IPS-18c (cell line): ENCODE measurements around the gene DHX32.
"Not testable (repeated sequence)": the region's sequence is repeated elsewhere in the genome, so short reads cannot be mapped to it uniquely, and the experiment has no call there.

Experiments used
- H3K4me3 ChIP-seq: 2 replicates; pipeline ENCODE4 v1.7.0; 2013; ENCODE audit warnings: low read depth, mild to moderate bottlenecking, low read length, moderate library complexity; ENCODE audit not compliant: insufficient read depth
- H3K9me3 ChIP-seq: one replicate; pipeline ENCODE4 v1.6.1; 2013; ENCODE audit warnings: mild to moderate bottlenecking, low read length, moderate library complexity; ENCODE audit not compliant: control insufficient read depth, insufficient read depth

The DHX32 gene, protein sequence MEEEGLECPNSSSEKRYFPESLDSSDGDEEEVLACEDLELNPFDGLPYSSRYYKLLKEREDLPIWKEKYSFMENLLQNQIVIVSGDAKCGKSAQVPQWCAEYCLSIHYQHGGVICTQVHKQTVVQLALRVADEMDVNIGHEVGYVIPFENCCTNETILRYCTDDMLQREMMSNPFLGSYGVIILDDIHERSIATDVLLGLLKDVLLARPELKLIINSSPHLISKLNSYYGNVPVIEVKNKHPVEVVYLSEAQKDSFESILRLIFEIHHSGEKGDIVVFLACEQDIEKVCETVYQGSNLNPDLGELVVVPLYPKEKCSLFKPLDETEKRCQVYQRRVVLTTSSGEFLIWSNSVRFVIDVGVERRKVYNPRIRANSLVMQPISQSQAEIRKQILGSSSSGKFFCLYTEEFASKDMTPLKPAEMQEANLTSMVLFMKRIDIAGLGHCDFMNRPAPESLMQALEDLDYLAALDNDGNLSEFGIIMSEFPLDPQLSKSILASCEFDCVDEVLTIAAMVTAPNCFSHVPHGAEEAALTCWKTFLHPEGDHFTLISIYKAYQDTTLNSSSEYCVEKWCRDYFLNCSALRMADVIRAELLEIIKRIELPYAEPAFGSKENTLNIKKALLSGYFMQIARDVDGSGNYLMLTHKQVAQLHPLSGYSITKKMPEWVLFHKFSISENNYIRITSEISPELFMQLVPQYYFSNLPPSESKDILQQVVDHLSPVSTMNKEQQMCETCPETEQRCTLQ

DNA sequence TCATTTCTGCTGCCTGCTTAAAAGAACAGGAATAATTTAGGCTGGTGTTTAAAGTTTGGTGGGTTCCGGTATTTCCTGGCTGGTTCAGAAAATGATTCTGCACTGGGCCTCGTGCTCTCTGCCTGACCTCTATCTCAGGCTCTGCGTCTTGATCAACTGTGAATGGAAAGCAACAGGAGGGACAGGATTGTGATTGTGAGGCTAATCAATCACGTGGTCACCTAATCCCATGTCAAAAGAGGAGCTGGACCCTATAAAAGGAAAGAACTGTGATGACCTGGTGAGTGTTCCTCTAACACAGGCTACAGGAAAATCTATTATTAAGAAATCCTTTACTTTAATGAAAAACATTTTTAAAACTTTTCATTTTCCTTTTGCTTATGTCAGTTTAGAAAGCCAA is at the start of gene DHX32:
Gene DHX32 (minus strand): TSS at position 101 of the 400 bp plus-strand sequence. CDS start 468 bp downstream, outside the sequence.
- H3K9me3 ChIP-seq, result no peaks in the 10 kb centered on the region
- peak within 1 kb of the TSS; percentile 2; the same call in 1 of the 2 replicates for H3K4me3 ChIP-seq

DNA sequence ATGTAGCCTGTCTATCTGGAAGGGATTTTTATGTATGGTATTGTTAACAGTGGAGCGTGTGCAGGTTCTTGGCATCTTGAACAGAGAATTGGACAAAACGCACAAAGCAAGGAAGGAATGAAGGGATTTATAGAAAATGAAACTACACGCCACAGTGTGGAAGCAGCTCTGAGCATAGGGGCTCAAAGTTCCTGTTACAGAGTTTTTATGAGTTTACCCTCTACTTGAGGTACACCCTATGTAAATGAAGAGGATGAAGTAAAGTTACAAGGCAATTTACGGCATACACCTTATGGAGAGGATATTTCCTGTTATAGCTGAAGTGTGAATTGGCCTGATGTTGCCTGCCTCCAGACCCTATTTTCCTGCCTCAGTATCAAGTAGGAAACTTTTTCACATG is 48.5 kb upstream of the DHX32 start:
- no peaks in the 10 kb centered on the region for H3K9me3 ChIP-seq
- no peak overlapping the region for H3K4me3 ChIP-seq

DNA sequence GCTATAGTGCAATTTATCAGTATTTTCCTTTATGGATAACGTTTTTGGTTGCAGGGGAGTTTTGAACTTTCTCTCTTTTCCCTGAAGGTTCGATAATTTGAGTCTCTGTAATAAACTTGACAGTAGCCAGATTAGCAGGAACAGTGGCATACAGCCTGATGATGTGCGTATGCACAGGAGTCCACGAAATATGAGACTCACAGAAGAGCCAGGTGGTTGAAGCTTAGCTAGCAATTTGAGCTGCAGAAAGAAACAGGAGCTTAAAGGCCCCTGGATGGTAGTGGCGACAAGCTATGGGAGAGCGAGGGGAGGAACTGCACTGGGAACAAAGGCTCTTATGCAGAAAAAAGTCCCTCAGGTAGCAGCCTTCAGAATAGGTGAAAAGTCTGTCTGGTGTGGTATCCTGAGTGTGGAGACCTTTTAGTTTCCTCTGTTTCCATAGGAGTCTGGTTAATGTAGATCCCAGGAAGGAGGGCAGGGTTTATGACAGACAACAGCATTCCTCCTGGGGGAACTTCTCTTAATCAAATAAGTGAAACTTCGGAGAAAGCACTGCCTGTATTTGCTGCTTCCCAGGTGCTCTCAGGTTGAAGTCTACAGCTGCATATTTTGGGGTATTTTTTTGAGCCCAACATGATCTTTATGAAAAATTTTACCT is 48.0 kb upstream of the DHX32 start:
- Histone ChIP-seq H3K4me3 (no peak overlapping the region), H3K9me3 (no peaks in the 10 kb centered on the region)

DNA sequence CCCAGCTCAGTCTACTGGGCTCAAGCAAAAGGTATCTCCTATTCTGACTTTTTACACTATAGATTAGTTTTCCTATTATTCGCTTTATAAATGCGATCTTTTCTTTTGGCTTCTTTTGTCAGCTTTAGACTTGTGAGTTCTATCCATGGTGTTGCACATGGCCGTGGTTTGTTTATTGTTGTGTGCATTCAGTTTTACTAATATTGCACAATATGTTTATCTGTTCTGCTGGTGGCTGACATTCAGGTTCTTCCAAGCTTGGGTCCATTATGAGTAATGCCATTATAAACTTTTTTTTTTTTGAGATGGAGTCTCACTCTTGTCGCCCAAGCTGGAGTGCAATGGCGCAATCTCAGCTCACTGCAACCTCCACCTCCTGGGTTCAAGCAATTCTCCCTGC is 46.2 kb upstream of the DHX32 start:
- H3K4me3 ChIP-seq, H3K9me3 ChIP-seq: not testable (repeated sequence)

DNA sequence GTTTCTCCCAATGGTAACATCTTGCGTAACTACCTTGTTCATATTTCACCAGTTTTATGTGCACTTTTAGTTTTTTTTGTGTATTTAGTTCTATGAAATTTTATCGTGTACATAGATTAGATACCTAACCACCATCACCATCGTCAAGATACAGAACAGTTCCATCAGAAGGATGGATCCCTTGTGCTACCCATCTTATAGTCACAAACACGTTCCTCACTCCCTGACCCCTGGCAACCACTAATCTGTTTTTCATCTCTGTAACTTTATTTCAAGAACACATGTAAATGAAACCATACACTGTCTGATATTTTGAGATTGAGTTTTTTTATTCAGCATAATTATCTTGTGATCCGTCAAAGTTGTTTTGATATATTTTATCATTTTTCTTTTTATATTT is 45.2 kb upstream of the DHX32 start:
- H3K9me3 ChIP-seq, result no peaks in the 10 kb centered on the region
- H3K4me3 ChIP-seq, result no peak overlapping the region

DNA sequence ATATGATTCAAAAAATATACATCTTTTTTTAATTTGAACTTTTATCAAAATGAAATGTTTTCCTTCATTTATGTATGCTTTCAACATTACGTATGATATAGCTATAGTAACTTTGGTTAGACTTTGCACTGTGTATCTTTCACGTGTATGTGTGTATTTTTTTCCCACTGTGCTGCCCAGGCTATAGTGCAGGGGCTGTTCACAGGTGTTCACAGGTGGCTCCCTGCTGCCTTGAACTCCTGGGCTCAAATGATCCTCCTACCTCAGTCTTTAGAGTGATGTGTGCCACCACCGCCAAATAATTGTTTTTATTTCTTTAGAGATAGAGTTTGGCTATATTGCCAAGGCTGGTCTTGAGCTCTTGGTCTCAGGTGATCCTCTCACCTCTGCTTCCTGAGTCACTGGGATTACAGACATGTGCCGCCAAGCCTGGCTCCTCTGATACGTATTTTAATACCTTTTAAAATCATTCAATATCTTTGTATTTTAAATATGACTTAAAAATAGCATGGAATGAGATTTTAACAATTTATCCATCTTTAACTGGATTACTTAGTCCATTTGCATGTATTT is 44.3 kb upstream of the DHX32 start:
- Histone ChIP-seq H3K9me3 (no peaks in the 10 kb centered on the region), H3K4me3 (no peak overlapping the region)

DNA sequence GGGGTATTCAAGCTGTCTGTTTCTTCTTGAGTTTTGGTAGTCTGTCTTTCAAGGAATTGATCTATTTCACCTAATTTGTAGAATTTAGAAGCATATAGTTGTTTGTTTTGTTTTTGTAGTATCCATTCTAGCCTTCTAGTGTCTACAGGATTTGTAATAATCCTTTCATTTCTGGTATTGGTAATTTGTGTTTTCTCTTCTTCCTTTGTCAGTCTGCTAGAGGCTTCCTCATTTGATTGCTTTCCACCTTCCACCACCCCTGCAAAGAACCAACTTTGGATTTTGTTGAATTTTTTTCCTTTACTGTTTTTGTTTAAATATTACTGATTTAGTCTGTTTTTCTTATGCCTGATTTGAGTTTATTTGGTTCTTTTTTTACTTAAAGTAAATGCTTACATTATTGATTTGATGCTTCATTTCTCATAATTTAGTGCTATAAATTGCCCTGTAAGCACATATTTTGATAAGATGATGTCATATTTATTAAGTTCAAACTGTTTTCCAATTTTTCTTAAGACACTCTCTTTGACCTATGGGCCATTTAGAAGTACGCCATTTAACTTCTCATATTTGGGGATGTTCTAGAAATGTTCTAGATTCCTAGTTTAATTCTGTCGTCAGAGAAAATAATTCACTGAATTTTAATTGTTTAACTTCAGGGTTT is 40.7 kb upstream of the DHX32 start:
- H3K4me3 ChIP-seq, H3K9me3 ChIP-seq: not testable (repeated sequence)

DNA sequence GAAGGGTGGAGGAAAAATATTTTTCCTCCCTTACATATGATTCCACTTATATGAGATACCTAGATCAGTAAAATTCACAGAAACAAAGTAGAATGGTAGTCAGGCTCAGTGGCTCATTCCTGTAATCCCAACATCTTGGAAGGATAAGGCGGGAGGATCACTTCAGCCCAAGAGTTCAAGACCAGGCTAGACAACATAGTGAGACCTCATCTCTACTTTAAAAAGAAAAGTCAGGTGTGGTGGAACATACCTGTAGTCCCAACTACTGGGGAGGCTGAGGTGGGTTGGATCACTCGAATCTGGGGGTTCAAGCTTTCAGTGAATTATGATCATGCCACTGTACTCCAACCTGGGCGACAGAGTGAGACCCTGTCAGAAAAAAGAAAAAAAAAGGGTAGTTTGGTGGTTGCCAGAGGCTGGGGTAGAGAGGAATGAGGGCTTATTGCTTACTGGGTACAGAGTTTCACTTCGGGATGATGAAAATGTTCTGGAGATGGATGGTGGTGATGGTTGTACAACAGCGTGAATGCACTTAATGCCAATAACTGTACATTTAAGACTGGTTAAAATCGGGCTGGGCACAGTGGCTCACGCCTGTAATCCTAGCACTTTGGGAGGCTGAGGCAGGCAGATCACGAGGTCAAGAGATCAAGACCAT is 36.7 kb upstream of the DHX32 start:
- not testable (repeated sequence) for H3K4me3 ChIP-seq, H3K9me3 ChIP-seq

DNA sequence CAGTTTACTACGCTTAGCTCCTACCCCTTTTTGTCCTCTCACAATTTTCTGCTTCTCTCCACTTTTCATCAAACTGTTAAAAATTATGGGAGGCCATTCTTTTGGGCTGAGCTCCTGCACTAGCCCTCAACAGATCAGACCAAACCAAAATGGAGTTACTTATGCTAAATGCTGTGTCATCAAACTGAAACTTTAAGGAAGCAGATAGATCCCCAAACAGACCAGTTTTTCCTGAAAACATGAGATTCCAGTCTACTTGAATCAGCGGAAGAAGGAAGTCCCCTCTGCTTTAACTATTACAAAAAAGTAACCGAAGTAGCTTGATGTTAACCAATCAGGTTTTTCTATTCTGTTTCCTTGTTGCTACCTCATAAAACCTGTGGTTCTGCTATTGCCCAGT is 35.9 kb upstream of the DHX32 start:
- Histone ChIP-seq H3K9me3 (peaks cover 7% of the 10 kb centered on the region), H3K4me3 (no peak overlapping the region)

DNA sequence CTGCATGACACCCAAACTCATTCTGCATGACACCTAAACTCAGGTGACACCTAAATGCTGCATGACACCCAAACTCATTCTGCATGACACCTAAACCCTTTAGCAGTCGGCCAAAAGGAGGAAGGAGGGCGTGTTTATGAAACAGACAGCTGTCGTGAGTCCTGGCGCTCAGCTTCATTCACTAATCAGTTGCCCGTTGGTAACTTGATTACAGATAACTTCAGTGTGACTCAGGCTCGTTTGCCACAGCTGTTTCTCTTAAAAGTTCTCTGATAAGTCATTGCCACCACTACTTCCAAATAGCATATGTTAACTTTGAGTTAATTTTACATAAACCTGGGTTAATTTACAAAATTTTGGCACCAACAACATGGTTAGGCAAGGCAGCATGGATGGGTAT is 32.2 kb upstream of the DHX32 start:
- not testable (repeated sequence) for H3K9me3 ChIP-seq, H3K4me3 ChIP-seq

DNA sequence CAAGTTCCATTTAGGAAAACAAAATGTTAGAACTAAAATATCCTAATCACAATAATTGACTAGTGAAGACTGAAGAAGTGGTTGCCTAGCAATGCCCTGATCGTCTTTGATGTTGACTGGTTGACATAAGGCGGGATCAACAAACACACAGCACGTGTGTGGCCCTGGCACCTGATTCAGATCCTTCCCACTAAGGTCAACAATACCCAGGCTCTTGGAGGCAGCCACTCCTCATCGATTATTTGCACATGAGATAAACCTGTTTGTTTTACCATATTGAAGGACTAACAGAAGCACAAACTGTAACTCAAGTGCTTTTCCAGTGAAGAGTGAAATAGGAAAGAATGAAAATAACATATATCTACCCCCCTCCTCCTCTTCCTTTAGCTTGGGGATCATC is 30.9 kb upstream of the DHX32 start:
- H3K9me3 ChIP-seq, result peaks cover 4% of the 10 kb centered on the region
- no peak overlapping the region for H3K4me3 ChIP-seq

DNA sequence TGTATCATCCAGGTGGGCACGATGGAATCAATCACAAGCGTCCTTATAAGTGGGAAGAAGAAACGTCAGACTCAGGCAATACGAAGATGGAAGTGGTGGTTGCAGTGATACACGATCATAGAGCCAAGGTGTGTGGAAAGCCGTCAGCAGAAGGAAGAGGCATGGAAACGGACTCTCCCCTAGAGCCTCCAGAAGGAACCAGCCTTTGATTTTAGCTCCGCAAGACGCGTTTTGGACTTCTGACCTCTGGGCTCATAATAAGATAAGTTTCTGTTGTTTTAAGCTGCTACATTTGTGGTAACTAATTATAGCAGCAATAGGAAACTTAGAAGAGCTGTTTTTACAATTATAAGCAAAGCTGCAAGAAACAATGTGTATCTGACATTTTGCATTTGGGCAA is 30.1 kb upstream of the DHX32 start:
- H3K4me3 ChIP-seq, result no peak overlapping the region
- H3K9me3 ChIP-seq, result peaks cover 2% of the 10 kb centered on the region

DNA sequence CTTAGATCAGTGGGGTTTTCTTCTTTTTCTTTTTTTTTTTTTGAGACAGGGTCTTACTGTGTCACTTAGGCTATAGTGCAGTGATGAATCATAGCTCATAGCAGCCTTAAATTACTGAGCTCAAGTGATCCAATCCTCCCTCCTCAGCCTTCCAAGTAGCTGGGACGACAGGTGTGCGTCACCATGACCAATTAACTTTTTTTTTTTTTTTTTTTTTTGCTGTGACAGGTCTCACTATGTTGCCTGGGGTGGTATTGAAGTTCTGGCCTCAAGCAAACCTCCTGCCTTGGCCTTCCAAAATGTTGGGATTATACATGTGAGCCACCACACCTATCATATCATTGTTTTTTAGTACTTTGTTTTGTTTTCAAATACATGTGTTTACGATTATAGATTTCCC is 28.4 kb upstream of the DHX32 start:
- not testable (repeated sequence) for H3K4me3 ChIP-seq

DNA sequence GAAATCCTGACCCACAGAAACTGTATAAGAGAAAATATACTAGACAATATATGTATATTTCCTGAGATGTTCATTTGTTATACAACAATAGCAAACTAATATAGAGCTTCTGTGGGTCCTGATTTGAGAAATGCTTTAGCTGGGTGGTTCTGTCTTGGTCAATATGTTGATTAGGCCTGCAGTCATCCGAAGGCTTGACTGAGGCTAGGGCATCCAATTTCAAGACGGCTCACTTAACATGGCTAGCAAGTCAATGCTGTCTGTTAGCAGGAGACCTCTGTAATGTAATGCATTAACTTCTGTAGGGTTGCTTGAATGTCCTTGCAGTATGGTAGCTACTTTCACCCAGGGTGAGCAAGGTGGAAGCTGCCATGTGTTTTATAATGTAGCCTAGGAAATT is 27.7 kb upstream of the DHX32 start:
- not testable (repeated sequence) for H3K9me3 ChIP-seq, H3K4me3 ChIP-seq

More for the DNA sequence above, 28.4 kb upstream of the DHX32 start:
- H3K9me3 ChIP-seq, result not testable (repeated sequence)

DNA sequence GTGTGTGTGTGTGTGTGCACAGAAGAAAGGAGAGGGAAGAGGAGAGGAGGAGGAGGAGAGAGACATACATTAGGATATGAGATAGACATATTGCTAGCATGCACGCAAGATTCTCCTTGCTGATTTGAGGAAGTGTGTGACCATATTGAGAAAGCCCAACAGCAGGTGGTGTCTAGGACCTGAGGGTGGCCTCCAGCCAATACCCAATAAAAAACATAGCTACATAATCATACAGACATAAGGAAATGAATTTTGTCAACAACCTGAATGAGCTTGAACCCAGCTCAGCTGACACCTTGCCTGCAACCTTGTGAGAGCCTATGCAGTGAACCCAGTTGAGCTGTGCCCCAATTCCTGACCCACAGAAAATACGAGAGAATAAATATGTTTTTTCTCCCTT is 26.5 kb upstream of the DHX32 start:
- not testable (repeated sequence) for H3K9me3 ChIP-seq, H3K4me3 ChIP-seq

DNA sequence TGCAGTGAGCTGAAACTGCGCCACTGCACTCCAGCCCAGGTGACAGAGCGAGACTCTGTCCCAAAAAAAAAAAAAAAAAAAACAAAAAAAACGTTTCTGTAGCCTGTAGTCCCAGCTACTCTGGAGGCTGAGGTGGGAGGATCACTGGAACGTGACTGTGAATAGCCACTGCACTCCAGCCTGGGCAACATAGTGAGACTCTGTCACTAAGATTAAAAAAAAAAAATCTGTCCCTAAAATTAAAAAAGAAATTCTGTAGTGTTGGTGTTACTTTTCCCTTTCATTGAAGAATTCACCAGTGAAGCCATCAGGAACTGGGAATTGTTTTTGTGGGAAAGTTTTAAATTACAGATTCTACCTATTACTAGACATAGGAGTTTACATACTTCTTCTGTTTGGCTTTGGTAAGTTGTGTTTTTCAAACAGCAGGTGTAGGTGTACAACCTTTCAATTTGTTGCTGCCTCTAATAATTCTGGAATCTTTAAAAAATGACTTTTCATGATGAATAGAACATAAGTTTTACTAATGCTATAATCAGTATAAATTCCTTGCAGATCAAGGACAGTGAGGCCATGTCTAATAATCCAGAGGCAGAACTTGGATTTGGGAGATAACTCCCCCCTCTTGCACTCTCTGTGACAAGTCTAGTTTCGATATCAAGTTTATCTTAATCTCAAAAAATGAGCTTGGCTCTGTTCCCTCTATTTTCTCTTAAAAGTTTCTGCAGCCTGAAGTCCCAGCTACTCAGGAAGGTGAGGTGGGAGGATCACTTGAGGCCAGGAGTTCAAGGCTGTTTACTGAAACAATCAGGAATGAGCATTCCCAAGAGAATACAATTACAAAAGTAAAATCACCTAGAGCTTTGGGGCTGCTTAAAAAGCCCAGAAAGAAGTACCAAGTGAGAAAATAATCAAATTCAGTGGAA is 24.2 kb upstream of the DHX32 start:
- H3K4me3 ChIP-seq, H3K9me3 ChIP-seq: not testable (repeated sequence)
